Astrocyte (in vitro differentiated cells and primary cell): Measurements from ENCODE around the gene SPIC. TPM values are rescaled to one million over a fixed set of nuclear protein-coding genes. Genes with fewer than 3 reads are reported as not detected.

Experiments used
- DNase-seq: peaks from one replicate; pipeline ENCODE4 v3.0.0-alpha.2; 2010; ENCODE audit warnings: low read depth
- FAIRE-seq: peaks from 2 replicates; lab custom pipeline; 2011; peaks lifted over from hg19 to GRCh38; lab: Jason Lieb, UNC
- H2AFZ ChIP-seq: 2 replicates; pipeline ENCODE4 v1.6.0; 2012; ENCODE audit warnings: low read depth, low read length, inconsistent platforms
- H3K27ac ChIP-seq: 2 replicates; pipeline ENCODE4 v1.5.1; 2011; ENCODE audit warnings: low read depth, low read length, inconsistent platforms
- H3K27me3 ChIP-seq: 2 replicates; pipeline ENCODE4 v1.6.0; 2011; ENCODE audit warnings: low read length, inconsistent platforms; ENCODE audit not compliant: insufficient read depth
- H3K36me3 ChIP-seq: 2 replicates; pipeline ENCODE4 v1.5.1; 2011; ENCODE audit warnings: low read length, inconsistent platforms; ENCODE audit not compliant: insufficient read depth
- H3K4me1 ChIP-seq: 2 replicates; pipeline ENCODE4 v1.5.1; 2011; ENCODE audit warnings: low read length, inconsistent platforms; ENCODE audit not compliant: insufficient read depth
- H3K4me2 ChIP-seq: 2 replicates; pipeline ENCODE4 v1.6.0; 2012; ENCODE audit warnings: low read length, inconsistent platforms
- H3K4me3 ChIP-seq: 2 replicates; pipeline ENCODE4 v1.5.1; 2011; ENCODE audit warnings: low read depth, mild to moderate bottlenecking, low read length, inconsistent platforms; ENCODE audit not compliant: insufficient read depth
- H3K79me2 ChIP-seq: 2 replicates; pipeline ENCODE4 v1.6.0; 2012; ENCODE audit warnings: mild to moderate bottlenecking, low read length, inconsistent platforms; ENCODE audit not compliant: insufficient read depth
- H3K9ac ChIP-seq: 2 replicates; pipeline ENCODE4 v1.6.0; 2012; ENCODE audit warnings: mild to moderate bottlenecking, low read length, inconsistent platforms
- H3K9me3 ChIP-seq: 2 replicates; pipeline ENCODE4 v1.5.1; 2012; ENCODE audit warnings: low read depth, mild to moderate bottlenecking, low read length, inconsistent platforms; ENCODE audit not compliant: insufficient read depth
- H4K20me1 ChIP-seq: 2 replicates; pipeline ENCODE4 v1.6.0; 2012; ENCODE audit warnings: low read length, inconsistent platforms; ENCODE audit not compliant: insufficient read depth
- H3K27ac Mint-ChIP-seq: one replicate; pipeline ENCODE4 v1.8.0; 2021; ENCODE audit warnings: mild to moderate bottlenecking, mixed read lengths; ENCODE audit not compliant: unreplicated experiment
- H3K27me3 Mint-ChIP-seq: one replicate; pipeline ENCODE4 v1.8.0; 2021; ENCODE audit warnings: low read depth, mixed read lengths; ENCODE audit not compliant: unreplicated experiment
- H3K36me3 Mint-ChIP-seq: one replicate; pipeline ENCODE4 v1.8.0; 2021; ENCODE audit warnings: low read depth, mixed read lengths; ENCODE audit not compliant: unreplicated experiment
- H3K4me1 Mint-ChIP-seq: one replicate; pipeline ENCODE4 v1.8.0; 2021; ENCODE audit warnings: low read depth, mixed read lengths; ENCODE audit not compliant: unreplicated experiment
- H3K4me3 Mint-ChIP-seq: one replicate; pipeline ENCODE4 v1.8.0; 2021; ENCODE audit warnings: mild to moderate bottlenecking, moderate library complexity, mixed read lengths; ENCODE audit not compliant: unreplicated experiment
- H3K9me3 Mint-ChIP-seq: one replicate; pipeline ENCODE4 v1.8.0; 2021; ENCODE audit warnings: mild to moderate bottlenecking, mixed read lengths; ENCODE audit not compliant: unreplicated experiment
- CTCF ChIP-seq: IDR thresholded peaks from 2 replicates; pipeline ENCODE4 v1.5.1; 2011; ENCODE audit warnings: low read depth, mild to moderate bottlenecking, inconsistent platforms, low read length, moderate library complexity; ENCODE audit not compliant: insufficient read depth
- EZH2 ChIP-seq: IDR thresholded peaks from 2 replicates; pipeline ENCODE4 v1.6.1; 2012; ENCODE audit warnings: mild to moderate bottlenecking, low read length, inconsistent platforms; ENCODE audit not compliant: insufficient read depth
- total RNA-seq: library from RNA; stranded (reverse); gene quantifications from 2 replicates; pipeline ENCODE4 v1.2.1, GENCODE V29; 2021

SPIC gene
- total RNA-seq, 1 donor from 2014 or later, result not detected

DNA sequence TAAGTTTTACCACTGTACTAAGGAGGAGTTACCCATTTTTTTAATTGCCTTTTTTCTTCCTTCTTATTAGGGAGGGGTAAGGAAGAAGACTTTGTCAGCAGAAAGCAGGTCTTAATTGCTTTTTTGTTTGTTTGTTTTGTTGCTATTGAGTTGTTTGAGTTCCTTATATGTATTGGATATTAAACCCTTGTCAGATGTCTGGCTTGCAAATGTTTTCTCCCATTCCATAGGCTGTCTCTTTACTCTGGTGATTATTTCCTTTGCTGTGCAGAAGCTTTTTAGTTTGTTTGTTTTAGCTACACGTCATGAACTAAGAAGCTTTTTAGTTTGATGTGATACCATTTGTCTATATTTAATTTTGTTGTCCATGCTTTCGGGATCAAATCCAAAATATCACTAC is 13.3 kb downstream of the SPIC start:
- H3K9me3 Mint-ChIP-seq, result no peaks in the 10 kb centered on the region
- no peak for DNase-seq
- H3K36me3 Mint-ChIP-seq, result no peaks in the 10 kb centered on the region
- H3K9ac ChIP-seq, result no peak overlapping the region
- H3K27ac ChIP-seq, result no peak overlapping the region
- no peak overlapping the region for H3K27ac Mint-ChIP-seq
- H3K79me2 ChIP-seq, result no peaks in the 10 kb centered on the region
- H3K4me1 ChIP-seq, result no peaks in the 10 kb centered on the region
- no peaks in the 10 kb centered on the region for H3K4me1 Mint-ChIP-seq
- no peaks in the 10 kb centered on the region for H3K36me3 ChIP-seq
- H3K27me3 ChIP-seq, result no peaks in the 10 kb centered on the region
- no peak overlapping the region for H2AFZ ChIP-seq
- no peak overlapping the region for H3K4me3 ChIP-seq
- no peak for FAIRE-seq
- H3K4me3 Mint-ChIP-seq, result no peak overlapping the region
- H4K20me1 ChIP-seq, result no peaks in the 10 kb centered on the region
- no peak for TF ChIP-seq CTCF
- TF ChIP-seq EZH2, result no peak
- H3K4me2 ChIP-seq, result no peak overlapping the region
- no peaks in the 10 kb centered on the region for H3K9me3 ChIP-seq
- H3K27me3 Mint-ChIP-seq, result no peaks in the 10 kb centered on the region

DNA sequence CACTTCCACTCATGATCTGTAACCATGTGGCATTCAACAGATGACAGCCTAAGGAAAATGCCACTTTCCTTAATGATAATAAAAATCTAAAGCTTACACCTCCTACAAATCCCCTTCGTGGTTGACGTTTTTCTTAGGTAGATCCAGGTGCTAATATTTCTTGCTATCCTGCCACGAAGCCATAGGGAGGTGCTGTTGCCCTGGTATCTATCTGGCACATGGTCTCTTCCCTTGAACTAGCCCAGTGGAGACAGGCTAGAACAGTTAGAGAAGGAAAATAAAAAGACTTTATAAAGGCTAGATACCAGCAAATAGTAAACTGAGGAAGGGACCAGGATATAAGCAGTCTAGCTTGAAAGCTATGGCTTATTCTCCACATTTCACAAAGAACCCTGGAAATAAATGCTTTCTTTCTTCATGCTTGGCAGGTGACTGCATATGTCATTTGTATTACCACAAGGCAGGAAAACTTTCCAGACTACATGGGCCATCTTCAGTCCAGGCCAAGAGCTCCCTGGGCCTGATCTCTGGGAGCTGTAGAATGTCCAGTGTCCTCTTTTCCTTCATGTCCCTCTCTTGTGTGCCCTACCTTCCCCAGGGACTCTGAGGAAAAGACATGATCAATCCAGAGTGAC is 15.3 kb downstream of the SPIC start:
- Histone ChIP-seq H3K27ac (no peak overlapping the region), H3K36me3 (no peaks in the 10 kb centered on the region), H3K4me2 (no peak overlapping the region), H3K9me3 (no peaks in the 10 kb centered on the region), H3K4me3 (no peak overlapping the region), H3K79me2 (no peaks in the 10 kb centered on the region), H3K9ac (no peak overlapping the region), H3K27me3 (no peaks in the 10 kb centered on the region), H2AFZ (no peak overlapping the region), H4K20me1 (no peaks in the 10 kb centered on the region), H3K4me1 (no peaks in the 10 kb centered on the region)
- TF ChIP-seq EZH2 (no peak), CTCF (no peak)
- Mint-ChIP-seq H3K27ac (no peak overlapping the region), H3K36me3 (no peaks in the 10 kb centered on the region), H3K9me3 (no peaks in the 10 kb centered on the region), H3K27me3 (no peaks in the 10 kb centered on the region), H3K4me3 (no peak overlapping the region), H3K4me1 (no peaks in the 10 kb centered on the region)
- no peak for DNase-seq
- no peak for FAIRE-seq

DNA sequence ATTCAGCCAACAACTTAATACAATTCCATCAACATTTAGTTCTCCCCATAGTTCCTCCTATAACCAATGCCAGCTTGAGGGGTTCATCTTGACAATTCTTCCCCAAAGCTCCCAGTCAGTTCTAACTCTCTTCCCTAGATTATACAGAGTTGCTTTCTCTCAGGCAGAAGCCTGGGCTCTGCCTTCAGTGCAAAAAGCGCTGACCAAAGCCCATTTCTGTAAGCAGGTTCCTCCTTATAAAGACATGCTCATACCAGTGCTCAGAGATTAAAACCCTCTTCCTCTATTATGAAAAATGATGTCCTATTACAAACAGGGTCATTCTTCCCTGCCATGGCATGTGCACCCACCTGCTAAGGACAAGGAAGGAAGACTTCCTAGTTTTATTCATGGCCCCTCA is 16.2 kb downstream of the SPIC start:
- DNase-seq (no peak), FAIRE-seq (no peak)
- Histone ChIP-seq H3K79me2 (no peaks in the 10 kb centered on the region), H3K4me1 (no peaks in the 10 kb centered on the region), H4K20me1 (no peaks in the 10 kb centered on the region), H2AFZ (no peak overlapping the region), H3K27ac (no peak overlapping the region), H3K4me3 (no peak overlapping the region), H3K36me3 (no peaks in the 10 kb centered on the region), H3K9me3 (no peaks in the 10 kb centered on the region), H3K4me2 (no peak overlapping the region), H3K9ac (no peak overlapping the region), H3K27me3 (no peaks in the 10 kb centered on the region)
- no peaks in the 10 kb centered on the region for H3K36me3 Mint-ChIP-seq
- no peak overlapping the region for H3K4me3 Mint-ChIP-seq
- no peak for TF ChIP-seq EZH2
- TF ChIP-seq CTCF, result no peak
- H3K4me1 Mint-ChIP-seq, result no peaks in the 10 kb centered on the region
- H3K27me3 Mint-ChIP-seq, result no peaks in the 10 kb centered on the region
- no peaks in the 10 kb centered on the region for H3K9me3 Mint-ChIP-seq
- no peak overlapping the region for H3K27ac Mint-ChIP-seq
